ENCODE measurements around the gene LFNG.

LFNG gene

GRCh38 chr7:2478800-2479199 lies 40.8 kb upstream of the LFNG start:
- H3K4me3 Mint-ChIP-seq: no peak overlapping the region
- H3K36me3 Mint-ChIP-seq (ENCODE audit: low read depth): no peaks in the 10 kb centered on the region
- H3K9me3 Mint-ChIP-seq: no peaks in the 10 kb centered on the region
- no peaks in the 10 kb centered on the region for H3K27me3 Mint-ChIP-seq
- H3K4me1 Mint-ChIP-seq (ENCODE audit: low read depth): no peaks in the 10 kb centered on the region
- no peak overlapping the region for H3K27ac Mint-ChIP-seq

DNA sequence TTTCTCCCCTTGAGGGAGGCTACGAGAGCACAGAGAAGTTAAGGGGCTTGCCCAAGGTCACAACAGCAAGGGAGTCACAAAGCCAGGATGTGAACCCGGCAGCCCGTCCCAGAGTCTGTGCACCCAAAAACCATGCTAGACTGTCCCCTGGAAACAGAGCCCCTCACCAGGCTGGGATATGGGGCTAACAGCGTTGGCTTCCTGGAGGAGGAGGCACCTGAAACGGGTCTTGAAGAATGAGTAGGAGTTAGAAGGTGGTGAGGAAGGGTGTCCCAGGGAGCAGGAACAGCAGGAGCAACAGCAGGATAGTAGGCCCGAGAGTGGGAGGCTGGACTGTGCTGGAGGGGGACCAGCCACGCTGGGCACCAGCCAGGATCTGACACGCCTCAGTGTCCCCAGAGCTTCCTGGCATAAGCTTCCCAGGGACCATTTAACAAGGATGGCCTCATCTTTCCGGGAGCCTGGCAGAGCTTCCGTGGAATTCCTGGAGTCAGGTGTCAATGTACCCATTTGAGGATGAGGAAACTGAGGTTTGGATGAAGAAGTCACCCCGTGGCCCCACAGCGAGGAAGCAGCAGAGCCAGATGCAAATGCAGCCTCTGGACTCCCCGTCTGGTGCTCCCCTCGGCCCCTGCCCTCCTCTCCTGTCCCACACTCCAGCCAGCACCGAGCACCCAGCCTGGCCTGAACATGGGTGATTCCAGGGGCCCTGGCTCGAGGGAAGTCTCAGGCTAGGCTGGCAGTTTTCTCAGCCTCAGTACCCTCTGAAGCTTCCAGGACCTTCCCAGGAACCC lies 40.1 kb upstream of the LFNG start:
- Mint-ChIP-seq H3K27ac (no peak overlapping the region), H3K9me3 (no peaks in the 10 kb centered on the region), H3K4me1 (ENCODE audit: low read depth) (no peaks in the 10 kb centered on the region), H3K4me3 (no peak overlapping the region), H3K27me3 (no peaks in the 10 kb centered on the region), H3K36me3 (ENCODE audit: low read depth) (no peaks in the 10 kb centered on the region)

DNA sequence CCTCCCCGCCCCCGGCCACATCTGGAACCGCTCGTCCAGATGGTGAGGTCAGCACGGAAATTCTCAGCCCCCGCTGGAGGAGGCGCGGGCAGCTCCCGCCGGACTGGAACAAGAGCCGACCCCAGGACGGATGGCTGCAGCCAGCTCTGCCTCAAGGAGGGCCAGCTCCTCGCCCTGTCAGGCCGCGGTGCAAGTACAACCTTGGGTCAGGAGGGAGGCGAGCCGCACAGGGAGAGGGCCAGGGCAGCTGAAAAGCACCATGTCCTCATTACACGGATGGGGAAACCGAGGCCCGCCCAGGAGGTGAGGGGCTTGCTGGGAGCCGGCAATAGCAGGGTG lies 39.5 kb upstream of the LFNG start:
- H3K9me3 Mint-ChIP-seq: no peaks in the 10 kb centered on the region
- H3K4me3 Mint-ChIP-seq: no peak overlapping the region
- no peaks in the 10 kb centered on the region for H3K27me3 Mint-ChIP-seq

DNA sequence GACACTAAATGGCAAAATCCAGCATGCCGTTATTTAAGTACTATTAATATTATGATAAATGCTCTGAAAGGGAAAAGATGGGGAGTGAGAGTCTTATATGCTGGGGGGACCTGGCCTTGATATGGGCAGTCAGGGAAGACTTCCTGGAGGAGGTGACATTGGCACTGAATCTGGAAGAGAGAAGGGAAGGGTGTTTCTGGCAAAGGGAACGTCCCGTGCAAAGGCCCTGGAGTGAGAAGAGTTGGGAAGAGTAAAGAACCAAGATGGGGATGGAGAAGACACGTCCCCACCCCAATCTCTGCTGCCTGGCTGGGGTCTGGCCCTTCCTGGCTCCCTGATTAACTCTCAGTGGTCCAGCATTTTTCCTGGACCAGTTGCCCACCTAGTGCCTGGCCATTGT lies 38.4 kb upstream of the LFNG start:
- no peaks in the 10 kb centered on the region for H3K4me1 Mint-ChIP-seq (ENCODE audit: low read depth)
- no peaks in the 10 kb centered on the region for H3K36me3 Mint-ChIP-seq (ENCODE audit: low read depth)
- H3K9me3 Mint-ChIP-seq: no peaks in the 10 kb centered on the region
- no peak overlapping the region for H3K27ac Mint-ChIP-seq
- H3K27me3 Mint-ChIP-seq: no peaks in the 10 kb centered on the region
- no peak overlapping the region for H3K4me3 Mint-ChIP-seq

More for the DNA sequence above, 39.5 kb upstream of the LFNG start:
- Mint-ChIP-seq H3K27ac (no peak overlapping the region), H3K36me3 (ENCODE audit: low read depth) (no peaks in the 10 kb centered on the region), H3K4me1 (ENCODE audit: low read depth) (no peaks in the 10 kb centered on the region)

- no peak overlapping the region for H3K4me3 Mint-ChIP-seq
- H3K9me3 Mint-ChIP-seq: no peaks in the 10 kb centered on the region
- no peaks in the 10 kb centered on the region for H3K4me1 Mint-ChIP-seq (ENCODE audit: low read depth)
- no peaks in the 10 kb centered on the region for H3K27me3 Mint-ChIP-seq
- no peak overlapping the region for H3K27ac Mint-ChIP-seq
- no peaks in the 10 kb centered on the region for H3K36me3 Mint-ChIP-seq (ENCODE audit: low read depth)
Observed at GRCh38 chr7:2482725-2483451, 36.7 kb upstream of the LFNG start.

GRCh38 chr7:2483494-2483893 lies 36.1 kb upstream of the LFNG start:
- no peaks in the 10 kb centered on the region for H3K4me1 Mint-ChIP-seq (ENCODE audit: low read depth)
- H3K9me3 Mint-ChIP-seq: no peaks in the 10 kb centered on the region
- no peak overlapping the region for H3K27ac Mint-ChIP-seq
- H3K36me3 Mint-ChIP-seq (ENCODE audit: low read depth): no peaks in the 10 kb centered on the region
- H3K27me3 Mint-ChIP-seq: no peaks in the 10 kb centered on the region
- H3K4me3 Mint-ChIP-seq: no peak overlapping the region

- no peak overlapping the region for H3K27ac Mint-ChIP-seq
- no peaks in the 10 kb centered on the region for H3K27me3 Mint-ChIP-seq
Observed at GRCh38 chr7:2484868-2485267, 34.7 kb upstream of the LFNG start.

GRCh38 chr7:2487586-2488271 lies 31.8 kb upstream of the LFNG start:
- H3K4me1 Mint-ChIP-seq (ENCODE audit: low read depth): no peaks in the 10 kb centered on the region
- peaks cover 8% of the 10 kb centered on the region for H3K9me3 Mint-ChIP-seq

More at GRCh38 chr7:2484868-2485267, 34.7 kb upstream of the LFNG start:
- H3K9me3 Mint-ChIP-seq: no peaks in the 10 kb centered on the region
- H3K4me3 Mint-ChIP-seq: no peak overlapping the region
- no peaks in the 10 kb centered on the region for H3K4me1 Mint-ChIP-seq (ENCODE audit: low read depth)
- H3K36me3 Mint-ChIP-seq (ENCODE audit: low read depth): no peaks in the 10 kb centered on the region

DNA sequence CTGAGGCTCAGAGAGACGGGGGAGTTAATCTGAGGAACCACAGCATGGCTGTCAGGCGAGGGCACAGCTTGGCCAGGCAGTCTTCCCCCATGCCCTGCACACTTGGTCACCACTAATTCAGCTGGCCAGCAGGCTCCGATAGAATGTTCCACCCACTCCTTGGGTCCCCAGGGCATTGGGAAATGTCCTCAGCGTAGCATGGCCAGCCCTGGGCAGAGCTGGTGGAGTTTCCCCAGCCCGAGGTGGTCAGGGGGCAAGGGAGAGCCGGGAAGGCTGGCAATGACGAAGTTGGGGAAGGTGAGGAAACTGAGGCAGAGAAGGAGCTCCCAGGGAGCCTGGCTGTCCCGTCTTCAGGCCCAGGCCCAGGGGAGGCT lies 31.3 kb upstream of the LFNG start:
- H3K4me3 Mint-ChIP-seq: no peak overlapping the region
- H3K27ac Mint-ChIP-seq: no peak overlapping the region
- H3K36me3 Mint-ChIP-seq (ENCODE audit: low read depth): no peaks in the 10 kb centered on the region
- no peaks in the 10 kb centered on the region for H3K4me1 Mint-ChIP-seq (ENCODE audit: low read depth)
- H3K9me3 Mint-ChIP-seq: peaks cover 8% of the 10 kb centered on the region
- H3K27me3 Mint-ChIP-seq: no peaks in the 10 kb centered on the region

More at GRCh38 chr7:2487586-2488271, 31.8 kb upstream of the LFNG start:
- H3K27ac Mint-ChIP-seq: no peak overlapping the region
- H3K36me3 Mint-ChIP-seq (ENCODE audit: low read depth): no peaks in the 10 kb centered on the region
- no peak overlapping the region for H3K4me3 Mint-ChIP-seq
- no peaks in the 10 kb centered on the region for H3K27me3 Mint-ChIP-seq

DNA sequence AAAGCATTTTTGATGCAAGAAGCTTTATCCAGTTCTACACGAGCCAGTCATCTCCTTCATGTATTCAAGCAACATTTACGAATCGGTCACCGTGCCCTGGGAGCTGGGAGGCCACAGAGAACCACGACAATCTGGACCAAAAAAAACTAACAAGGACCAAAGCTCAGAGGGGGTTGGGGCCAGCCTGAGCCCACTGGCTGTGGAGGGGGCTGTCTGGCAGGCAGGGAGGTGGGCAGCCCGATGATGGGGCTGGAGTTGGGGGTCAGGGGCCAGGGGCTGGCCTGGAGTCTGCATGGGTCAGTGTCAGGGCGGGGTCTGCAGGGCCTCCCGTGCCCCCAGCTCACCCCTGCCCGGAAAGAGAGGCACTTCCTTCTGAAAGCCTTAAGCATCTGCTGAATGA lies 30.9 kb upstream of the LFNG start:
- no peak overlapping the region for H3K4me3 Mint-ChIP-seq
- no peaks in the 10 kb centered on the region for H3K27me3 Mint-ChIP-seq
- no peaks in the 10 kb centered on the region for H3K36me3 Mint-ChIP-seq (ENCODE audit: low read depth)
- no peak overlapping the region for H3K27ac Mint-ChIP-seq
- no peaks in the 10 kb centered on the region for H3K4me1 Mint-ChIP-seq (ENCODE audit: low read depth)
- H3K9me3 Mint-ChIP-seq: peaks cover 8% of the 10 kb centered on the region

DNA sequence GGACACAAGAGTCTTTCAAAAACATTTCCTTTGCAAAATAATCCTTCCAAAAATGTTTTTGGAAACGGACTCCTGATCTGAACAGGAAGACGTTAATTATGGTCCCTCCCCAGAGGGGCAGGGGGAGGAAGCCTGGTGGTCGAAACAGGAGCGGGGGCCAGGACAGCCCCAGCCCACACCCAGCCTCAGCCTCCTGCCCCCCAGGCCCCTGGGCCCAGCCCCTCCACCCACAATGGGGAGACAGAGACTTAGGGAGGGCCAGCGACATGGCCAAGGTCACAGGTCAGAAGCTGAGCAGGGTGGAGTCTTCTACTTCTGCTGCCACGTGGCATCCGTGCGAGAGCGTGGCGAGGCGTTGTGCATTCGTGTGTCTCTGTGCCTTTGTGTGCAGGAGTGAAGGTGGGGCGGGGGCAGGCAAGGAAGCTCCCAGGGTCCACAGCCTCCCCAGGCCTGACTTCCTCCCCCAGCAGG lies 29.4 kb upstream of the LFNG start:
- Mint-ChIP-seq H3K4me3 (no peak overlapping the region), H3K27ac (no peak overlapping the region), H3K36me3 (ENCODE audit: low read depth) (no peaks in the 10 kb centered on the region), H3K4me1 (ENCODE audit: low read depth) (no peaks in the 10 kb centered on the region), H3K27me3 (no peaks in the 10 kb centered on the region), H3K9me3 (peaks cover 8% of the 10 kb centered on the region)

DNA sequence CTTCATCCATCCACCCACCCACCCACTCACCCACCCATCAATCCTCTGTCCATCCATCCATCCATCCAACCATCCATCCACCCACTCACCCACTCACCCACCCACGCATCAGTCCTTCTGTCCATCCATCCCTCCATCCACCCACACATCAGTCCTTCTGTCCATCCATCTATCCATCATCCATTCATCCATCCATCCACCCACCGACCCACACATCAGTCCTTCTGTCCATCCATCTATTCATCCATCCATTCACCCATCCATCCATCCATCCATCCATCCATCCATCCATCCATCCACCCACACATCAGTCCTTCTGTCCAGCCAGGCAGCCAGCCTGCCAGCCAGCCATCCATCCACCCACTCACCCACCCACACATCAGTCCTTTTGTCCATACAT lies 27.5 kb upstream of the LFNG start:
- peaks cover 8% of the 10 kb centered on the region for H3K9me3 Mint-ChIP-seq
- no peak overlapping the region for H3K4me3 Mint-ChIP-seq
- no peaks in the 10 kb centered on the region for H3K4me1 Mint-ChIP-seq (ENCODE audit: low read depth)
- no peaks in the 10 kb centered on the region for H3K36me3 Mint-ChIP-seq (ENCODE audit: low read depth)
- no peak overlapping the region for H3K27ac Mint-ChIP-seq
- H3K27me3 Mint-ChIP-seq: no peaks in the 10 kb centered on the region

- H3K4me3 Mint-ChIP-seq: no peak overlapping the region
- peaks cover 8% of the 10 kb centered on the region for H3K9me3 Mint-ChIP-seq
- no peaks in the 10 kb centered on the region for H3K36me3 Mint-ChIP-seq (ENCODE audit: low read depth)
- H3K4me1 Mint-ChIP-seq (ENCODE audit: low read depth): no peaks in the 10 kb centered on the region
- H3K27ac Mint-ChIP-seq: no peak overlapping the region
- H3K27me3 Mint-ChIP-seq: no peaks in the 10 kb centered on the region
Observed at GRCh38 chr7:2493205-2494164, 26.1 kb upstream of the LFNG start.
